Chondrocyte (in vitro differentiated cells): ENCODE measurements around the gene PUSL1. TPM values are rescaled to one million over a fixed set of nuclear protein-coding genes. Genes with fewer than 3 reads are reported as not detected.
A peak's percentile ranks its signal among the peaks of the same experiment; 100 is the strongest.

Source experiments
- DNase-seq: peaks from one replicate; pipeline ENCODE4 v3.0.0; 2021; ENCODE audit warnings: mixed read lengths, low spot score
- H3K27ac Mint-ChIP-seq: one replicate; pipeline ENCODE4 v1.8.0; 2021; ENCODE audit warnings: mild to moderate bottlenecking, moderate library complexity, mixed read lengths; ENCODE audit not compliant: unreplicated experiment
- H3K27me3 Mint-ChIP-seq: 2 replicates; pipeline ENCODE4 v1.8.0; 2021; ENCODE audit warnings: low read depth, mixed read lengths
- H3K36me3 Mint-ChIP-seq: 2 replicates; pipeline ENCODE4 v1.8.0; 2021; ENCODE audit warnings: low read depth, mixed read lengths
- H3K4me1 Mint-ChIP-seq: 2 replicates; pipeline ENCODE4 v1.8.0; 2021; ENCODE audit warnings: low read depth, mild to moderate bottlenecking, mixed read lengths
- H3K4me3 Mint-ChIP-seq: one replicate; pipeline ENCODE4 v1.8.0; 2021; ENCODE audit warnings: mild to moderate bottlenecking, moderate library complexity, mixed read lengths; ENCODE audit not compliant: unreplicated experiment
- H3K9me3 Mint-ChIP-seq: 2 replicates; pipeline ENCODE4 v1.8.0; 2021; ENCODE audit warnings: low read depth, mixed read lengths
- CTCF ChIP-seq: fragments of 200-600 bp; sonication (generic); IDR thresholded peaks from 2 replicates; pipeline ENCODE4 v1.5.0; 2021; ENCODE audit warnings: antibody characterized with exemption, mild to moderate bottlenecking, moderate library complexity
- total RNA-seq: library from RNA; stranded (reverse); gene quantifications from 3 replicates; pipeline ENCODE4 v1.2.1, GENCODE V29; 2021

Gene PUSL1
- total RNA-seq, 1 donor from 2014 or later: 21.6 TPM

- no peaks in the 10 kb centered on the region for H3K27me3 Mint-ChIP-seq
- H3K4me1 Mint-ChIP-seq: peaks cover 17% of the 10 kb centered on the region
- DNase-seq: no peak
- peak overlapping the region; percentile 12 for H3K4me3 Mint-ChIP-seq
- H3K27ac Mint-ChIP-seq: peak overlapping the region; percentile 77
- H3K36me3 Mint-ChIP-seq: no peaks in the 10 kb centered on the region
- no peak for TF ChIP-seq CTCF
- H3K9me3 Mint-ChIP-seq: no peaks in the 10 kb centered on the region
These were observed 22.1 kb downstream of the PUSL1 start for GRCh38 chr1:1330366-1331067.

GRCh38 chr1:1331068-1331965 lies 22.9 kb downstream of the PUSL1 start, which contains the start of gene TAS1R3:
TSS of gene TAS1R3 (plus strand) at chr1:1331280. CDS start at chr1:1331346, 66 bp downstream.
- Mint-ChIP-seq H3K27me3 (no peaks in the 10 kb centered on the region), H3K27ac (peak within 1 kb of the TSS; percentile 77), H3K36me3 (no peaks in the 10 kb centered on the region), H3K9me3 (no peaks in the 10 kb centered on the region), H3K4me1 (peaks cover 9% of the 10 kb centered on the region), H3K4me3 (peak within 1 kb of the TSS; percentile 12)
- no peak for DNase-seq
- TF ChIP-seq CTCF: no peak

- Mint-ChIP-seq H3K9me3 (no peaks in the 10 kb centered on the region), H3K4me1 (peaks cover 9% of the 10 kb centered on the region), H3K36me3 (no peaks in the 10 kb centered on the region)
These were observed 23.8 kb downstream of the PUSL1 start for GRCh38 chr1:1332031-1332755.

GRCh38 chr1:1332774-1333480 lies 24.5 kb downstream of the PUSL1 start:
- Mint-ChIP-seq H3K27ac (no peak overlapping the region), H3K36me3 (no peaks in the 10 kb centered on the region), H3K9me3 (no peaks in the 10 kb centered on the region), H3K4me3 (no peak overlapping the region), H3K27me3 (no peaks in the 10 kb centered on the region), H3K4me1 (peaks cover 9% of the 10 kb centered on the region)
- no peak for TF ChIP-seq CTCF
- DNase-seq: no peak

More at GRCh38 chr1:1332031-1332755, 23.8 kb downstream of the PUSL1 start:
- Mint-ChIP-seq H3K27me3 (no peaks in the 10 kb centered on the region), H3K27ac (no peak overlapping the region), H3K4me3 (no peak overlapping the region)
- no peak for DNase-seq
- TF ChIP-seq CTCF: no peak
